Esophagus squamous epithelium (tissue), 4 donors: ENCODE results near the gene DHRS13.

Experiments
- POLR2A ChIP-seq, 4 donors: fragments of 450-650 bp; IDR thresholded peaks; one replicate each; pipeline ENCODE4 v1.6.1; 2017; ENCODE audit warnings: antibody characterized with exemption in 4 of 4, mild to moderate bottlenecking in 4 of 4, moderate library complexity in 3 of 4
- TF ChIP-seq, protein P1 (sequence below), 6 experiments: fragments of 450-650 bp in 4 of 6; fragments of 200-600 bp in 2 of 6; sonication (generic) in 2 of 6; IDR thresholded peaks; one replicate each; pipeline ENCODE4 v1.5.1; 2016 to 2019; ENCODE audit warnings: antibody characterized with exemption in 6 of 6, mild to moderate bottlenecking in 4 of 6, moderate library complexity in 4 of 6

- TF ChIP-seq, protein P1, sequence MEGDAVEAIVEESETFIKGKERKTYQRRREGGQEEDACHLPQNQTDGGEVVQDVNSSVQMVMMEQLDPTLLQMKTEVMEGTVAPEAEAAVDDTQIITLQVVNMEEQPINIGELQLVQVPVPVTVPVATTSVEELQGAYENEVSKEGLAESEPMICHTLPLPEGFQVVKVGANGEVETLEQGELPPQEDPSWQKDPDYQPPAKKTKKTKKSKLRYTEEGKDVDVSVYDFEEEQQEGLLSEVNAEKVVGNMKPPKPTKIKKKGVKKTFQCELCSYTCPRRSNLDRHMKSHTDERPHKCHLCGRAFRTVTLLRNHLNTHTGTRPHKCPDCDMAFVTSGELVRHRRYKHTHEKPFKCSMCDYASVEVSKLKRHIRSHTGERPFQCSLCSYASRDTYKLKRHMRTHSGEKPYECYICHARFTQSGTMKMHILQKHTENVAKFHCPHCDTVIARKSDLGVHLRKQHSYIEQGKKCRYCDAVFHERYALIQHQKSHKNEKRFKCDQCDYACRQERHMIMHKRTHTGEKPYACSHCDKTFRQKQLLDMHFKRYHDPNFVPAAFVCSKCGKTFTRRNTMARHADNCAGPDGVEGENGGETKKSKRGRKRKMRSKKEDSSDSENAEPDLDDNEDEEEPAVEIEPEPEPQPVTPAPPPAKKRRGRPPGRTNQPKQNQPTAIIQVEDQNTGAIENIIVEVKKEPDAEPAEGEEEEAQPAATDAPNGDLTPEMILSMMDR (IDR thresholded peaks at IDR 0.05): no peak
- TF ChIP-seq POLR2A (IDR thresholded peaks at IDR 0.05): no peak
Observed at GRCh38 chr17:28948873-28949184, 46.0 kb upstream of the DHRS13 start.
